Lower leg skin (tissue), 4 donors: ENCODE measurements around the gene TYROBP. TPM values are rescaled to one million over a fixed set of nuclear protein-coding genes. Genes with fewer than 3 reads are reported as not detected.

Experiments used
- DNase-seq, 2 donors: peaks; one replicate each; pipeline ENCODE4 v3.0.0-alpha.2; 2019; ENCODE audit warnings: low spot score in 2 of 2
- H3K4me3 ChIP-seq: fragments of 200-600 bp; sonication (generic); 2 replicates; pipeline ENCODE4 v1.5.1; 2017; ENCODE audit warnings: mild to moderate bottlenecking, low read depth; ENCODE audit not compliant: poor library complexity, severe bottlenecking
- POLR2A ChIP-seq, 2 donors: fragments of 450-650 bp; IDR thresholded peaks; one replicate each; pipeline ENCODE4 v1.6.1; 2016 to 2017; ENCODE audit warnings: antibody characterized with exemption in 2 of 2, mild to moderate bottlenecking in 1 of 2, moderate library complexity in 1 of 2
- whole genome bisulfite sequencing, 2 donors: methylation state at CpG; one replicate each; pipeline ENCODE4 v1.1.5; 2018; 5-methylcytosine and 5-hydroxymethylcytosine counted together
- intact Hi-C: fragments of 100-400 bp; cut with DNase I; formaldehyde crosslinking; loops from one replicate; pipeline ENCODE4 v1.15.0; 2023; ENCODE audit warnings: low total_unique reads
- total RNA-seq, 4 donors: library from RNA; depleted of rRNA; stranded (reverse); fragments of >200 nt; gene quantifications; one replicate each; pipeline ENCODE4 v1.1.0, GENCODE V29; 2016
- TF ChIP-seq, protein P1 (sequence below), 3 donors: fragments of 450-650 bp; IDR thresholded peaks; one replicate each; pipeline ENCODE4 v1.5.1; 2016; ENCODE audit warnings: antibody characterized with exemption in 3 of 3, mild to moderate bottlenecking in 3 of 3, moderate library complexity in 2 of 3

Gene TYROBP
- total RNA-seq, 4 donors from 2014 or later = 25.7 to 29.9 (median 28.4) TPM

DNA sequence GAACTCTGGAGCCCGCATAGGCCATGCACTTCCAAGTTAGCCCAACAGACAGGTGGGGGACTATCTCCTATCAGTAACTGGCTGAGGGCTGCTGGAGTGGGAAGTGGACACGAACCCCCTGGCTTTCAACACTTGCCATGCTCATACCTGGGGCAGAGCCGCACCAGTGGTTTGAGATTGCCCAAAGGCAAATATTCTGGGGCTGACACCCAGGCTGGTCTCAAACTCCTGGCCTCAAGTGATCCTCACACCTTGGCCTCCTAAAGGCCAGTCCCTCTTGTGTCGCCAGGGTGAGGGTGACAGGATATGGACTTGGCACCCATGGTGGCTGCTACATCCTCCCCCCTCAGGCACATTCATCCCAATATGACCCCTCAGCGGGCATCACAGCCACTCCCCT lies 20.9 kb downstream of the TYROBP start:
- intact Hi-C loops = no loop called here
- TF ChIP-seq, protein P1, sequence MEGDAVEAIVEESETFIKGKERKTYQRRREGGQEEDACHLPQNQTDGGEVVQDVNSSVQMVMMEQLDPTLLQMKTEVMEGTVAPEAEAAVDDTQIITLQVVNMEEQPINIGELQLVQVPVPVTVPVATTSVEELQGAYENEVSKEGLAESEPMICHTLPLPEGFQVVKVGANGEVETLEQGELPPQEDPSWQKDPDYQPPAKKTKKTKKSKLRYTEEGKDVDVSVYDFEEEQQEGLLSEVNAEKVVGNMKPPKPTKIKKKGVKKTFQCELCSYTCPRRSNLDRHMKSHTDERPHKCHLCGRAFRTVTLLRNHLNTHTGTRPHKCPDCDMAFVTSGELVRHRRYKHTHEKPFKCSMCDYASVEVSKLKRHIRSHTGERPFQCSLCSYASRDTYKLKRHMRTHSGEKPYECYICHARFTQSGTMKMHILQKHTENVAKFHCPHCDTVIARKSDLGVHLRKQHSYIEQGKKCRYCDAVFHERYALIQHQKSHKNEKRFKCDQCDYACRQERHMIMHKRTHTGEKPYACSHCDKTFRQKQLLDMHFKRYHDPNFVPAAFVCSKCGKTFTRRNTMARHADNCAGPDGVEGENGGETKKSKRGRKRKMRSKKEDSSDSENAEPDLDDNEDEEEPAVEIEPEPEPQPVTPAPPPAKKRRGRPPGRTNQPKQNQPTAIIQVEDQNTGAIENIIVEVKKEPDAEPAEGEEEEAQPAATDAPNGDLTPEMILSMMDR (IDR thresholded peaks at IDR 0.05) = no peak
- no peak for TF ChIP-seq POLR2A (IDR thresholded peaks at IDR 0.05)
- no peak overlapping the region for H3K4me3 ChIP-seq
- 91% methylated on average over 5 of the region's 5 CpGs for WGBS, 2 donors
- DNase-seq = no peak

DNA sequence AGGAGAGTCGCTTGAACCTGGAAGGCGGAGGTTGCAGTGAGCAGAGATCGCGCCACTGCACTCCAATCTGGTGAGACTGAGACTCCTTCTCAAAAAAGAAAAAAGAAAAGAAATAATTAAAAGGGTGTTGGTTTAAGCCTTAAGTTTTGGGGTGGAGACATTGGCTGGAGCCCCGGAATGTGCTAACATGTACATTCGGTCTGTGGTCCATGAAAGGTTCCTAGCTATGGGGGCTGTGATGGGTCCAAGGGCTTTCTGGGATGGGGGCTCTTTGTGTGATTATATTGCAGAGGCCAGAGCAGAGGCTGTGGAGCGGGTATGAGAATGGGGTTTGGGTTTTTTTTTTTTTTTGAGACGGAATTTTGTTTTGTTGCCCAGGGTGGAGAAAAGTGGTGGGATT lies 22.2 kb downstream of the TYROBP start:
- no peak for DNase-seq
- TF ChIP-seq, protein P1 (IDR thresholded peaks at IDR 0.05) = no peak
- no peak for TF ChIP-seq POLR2A (IDR thresholded peaks at IDR 0.05)
- H3K4me3 ChIP-seq = no peak overlapping the region
- intact Hi-C loops = no loop called here
- 88 to 91% methylated on average over 7 to 8 of the region's 8 CpGs for WGBS, 2 donors

DNA sequence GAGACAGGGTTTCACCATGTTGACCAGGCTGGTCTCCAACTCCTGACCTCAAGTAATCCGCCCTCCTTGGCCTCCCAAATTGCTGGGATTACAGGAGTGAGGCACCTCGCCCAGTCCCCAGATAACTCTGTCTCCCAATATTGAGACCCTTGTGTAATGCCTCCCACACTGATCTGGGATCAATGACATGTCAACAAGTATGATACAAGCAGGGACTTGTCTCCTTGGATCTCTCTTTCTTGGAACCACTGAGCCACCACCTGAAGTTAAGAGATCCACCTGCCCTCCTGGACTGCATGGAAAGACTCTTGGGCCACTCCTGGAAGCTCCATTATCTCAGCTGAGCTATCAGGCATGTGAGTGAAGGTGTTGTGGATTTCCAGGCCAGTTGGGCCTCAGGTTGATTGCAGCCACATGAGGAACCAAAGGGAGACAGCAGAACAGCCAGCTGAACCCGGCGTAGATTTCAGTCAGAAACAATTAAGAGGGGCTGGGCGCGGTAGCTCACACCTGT lies 22.8 kb downstream of the TYROBP start:
- no peak for DNase-seq
- TF ChIP-seq, protein P1 (IDR thresholded peaks at IDR 0.05) = no peak
- TF ChIP-seq POLR2A (IDR thresholded peaks at IDR 0.05) = no peak

DNA sequence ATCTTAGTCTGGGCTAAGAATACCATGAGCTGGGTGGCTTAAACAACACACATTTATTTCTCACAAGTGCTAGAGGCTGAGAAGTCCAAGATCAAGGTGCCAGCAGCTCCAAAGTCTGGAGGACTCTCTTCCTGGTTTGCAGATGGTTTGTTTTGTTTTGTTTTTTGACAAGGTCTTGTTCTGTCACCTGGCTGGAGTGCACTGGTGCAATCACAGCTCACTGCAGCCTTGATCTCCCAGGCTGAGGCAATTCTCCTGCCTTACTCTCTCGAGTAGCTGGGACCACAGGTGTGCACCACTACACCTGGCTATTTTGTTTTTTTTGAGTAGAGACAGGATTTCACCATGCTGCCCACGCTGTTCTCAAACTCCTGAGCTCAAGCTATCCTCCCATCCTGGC lies 24.2 kb downstream of the TYROBP start:
- intact Hi-C loops = loop anchor here (5.0 kb wide), 1 partner anchor 48 kb away; no protein-coding TSS in a partner anchor
- DNase-seq = no peak
- TF ChIP-seq POLR2A (IDR thresholded peaks at IDR 0.05) = no peak
- TF ChIP-seq, protein P1 (IDR thresholded peaks at IDR 0.05) = no peak
- WGBS, 2 donors = 52 to 60% methylated on average over 2 of the region's 2 CpGs
- H3K4me3 ChIP-seq = no peak overlapping the region

More for the DNA sequence above, 22.8 kb downstream of the TYROBP start:
- no peak overlapping the region for H3K4me3 ChIP-seq
- intact Hi-C loops = no loop called here
- WGBS, 2 donors = 89 to 92% methylated on average over 6 of the region's 6 CpGs

DNA sequence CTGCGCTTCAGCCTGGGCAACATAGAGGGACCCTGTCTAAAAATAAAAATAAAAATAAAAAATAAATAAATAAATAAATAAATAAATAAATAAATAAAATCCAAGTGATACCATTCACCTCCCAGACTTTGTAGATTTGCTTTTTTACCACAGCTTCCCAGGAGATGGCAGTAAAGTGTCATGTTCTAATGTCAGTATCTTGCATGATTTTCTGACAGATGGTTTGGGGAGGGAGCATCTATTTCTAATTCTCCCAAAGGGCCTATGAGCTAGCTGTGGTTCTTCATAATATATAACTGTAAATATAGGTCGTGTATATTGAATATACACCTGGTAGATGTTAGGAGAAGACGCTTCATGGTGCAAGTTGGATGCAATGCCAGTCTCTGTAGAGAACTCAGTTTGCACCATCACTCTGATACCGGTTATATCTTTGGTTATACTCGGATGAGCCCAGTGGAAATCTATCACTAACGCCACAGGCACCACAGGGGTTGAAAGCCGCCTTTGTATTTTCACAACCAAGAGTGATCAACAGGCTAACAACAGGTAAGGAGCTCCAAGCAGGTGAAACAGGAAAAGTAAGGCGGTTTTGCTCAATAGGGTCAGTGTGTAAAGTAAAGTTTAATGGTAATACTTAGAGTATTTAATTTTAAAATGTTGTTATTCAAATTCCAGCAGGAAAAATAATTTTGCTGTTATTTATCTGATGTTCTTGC lies 25.8 kb downstream of the TYROBP start:
- no peak overlapping the region for H3K4me3 ChIP-seq
- intact Hi-C loops = loop anchor here (5.0 kb wide), 1 partner anchor 50 kb away; no protein-coding TSS in a partner anchor
- TF ChIP-seq POLR2A (IDR thresholded peaks at IDR 0.05) = no peak
- TF ChIP-seq, protein P1 (IDR thresholded peaks at IDR 0.05) = peak in 1 of 3 donors; percentile 13
- DNase-seq = peak in 1 of 2 donors; percentile 54
- 27 to 32% methylated on average over 8 of the region's 8 CpGs for WGBS, 2 donors
